Spleen (tissue), 11 donors: ENCODE results near the gene PGF. TPM values are rescaled to one million over a fixed set of nuclear protein-coding genes. Genes with fewer than 3 reads are reported as not detected.

Experiments
- DNase-seq: peaks from one replicate; pipeline ENCODE4 v3.0.0-alpha.2; 2020
- H3K27ac ChIP-seq, 8 donors: fragments of 200-600 bp; sonication (generic) in 7 of 8; 1 replicate in 4 of 8; 2 replicates in 4 of 8; pipeline versions ENCODE4 v1.5.0 to v1.8.0; 2016 to 2021; ENCODE audit warnings: inconsistent platforms in 4 of 8, mild to moderate bottlenecking in 4 of 8, moderate library complexity in 1 of 8
- H3K27me3 ChIP-seq, 7 donors: fragments of 200-600 bp; sonication (generic) in 6 of 7; replicated peaks in 1 of 7; 1 replicate in 4 of 7; 2 replicates in 3 of 7; pipeline versions ENCODE4 v1.5.0 to v1.8.0; 2016 to 2021; ENCODE audit warnings: inconsistent platforms in 3 of 7, mild to moderate bottlenecking in 1 of 7
- H3K36me3 ChIP-seq, 6 donors: fragments of 200-600 bp; sonication (generic) in 5 of 6; 1 replicate in 4 of 6; 2 replicates in 2 of 6; pipeline versions ENCODE4 v1.5.0 to v1.8.0; 2016 to 2021; ENCODE audit warnings: inconsistent platforms in 2 of 6
- H3K4me1 ChIP-seq, 6 donors: fragments of 200-600 bp; sonication (generic) in 5 of 6; 1 replicate in 3 of 6; 2 replicates in 3 of 6; pipeline versions ENCODE4 v1.5.0 to v1.8.0; 2016 to 2021; ENCODE audit warnings: inconsistent platforms in 3 of 6
- H3K4me3 ChIP-seq, 8 donors: fragments of 200-600 bp; sonication (generic) in 7 of 8; 1 replicate in 4 of 8; 2 replicates in 4 of 8; pipeline versions ENCODE4 v1.5.0 to v1.8.0; 2016 to 2021; ENCODE audit warnings: inconsistent platforms in 4 of 8, mild to moderate bottlenecking in 4 of 8, moderate library complexity in 2 of 8
- H3K9me3 ChIP-seq, 8 donors: fragments of 200-600 bp; sonication (generic) in 7 of 8; 1 replicate in 4 of 8; 2 replicates in 4 of 8; pipeline versions ENCODE4 v1.5.0 to v1.8.0; 2016 to 2021; ENCODE audit warnings: inconsistent platforms in 4 of 8
- POLR2A ChIP-seq, 3 donors: fragments of 450-650 bp; IDR thresholded peaks; one replicate each; pipeline ENCODE4 v1.5.1; 2017; ENCODE audit warnings: antibody characterized with exemption in 3 of 3, mild to moderate bottlenecking in 1 of 3
- POLR2AphosphoS5 ChIP-seq, 3 donors: sonication (generic); formaldehyde crosslinking; IDR thresholded peaks; one replicate each; pipeline ENCODE4 v1.5.1; 2017; ENCODE audit warnings: antibody characterized with exemption in 3 of 3
- WGBS, 5 donors: extraction: QIAGEN DNeasy Blood & Tissue Kit in 3 of 5; methylation state at CpG; one replicate each; pipeline versions ENCODE4 v1.1.5 to v1.1.7; 2013 to 2018; 5-methylcytosine and 5-hydroxymethylcytosine counted together
- intact Hi-C: fragments of 100-400 bp; cut with DNase I; formaldehyde crosslinking; loops from one replicate; pipeline ENCODE4 v1.15.0; 2023; ENCODE audit warnings: low total_unique reads
- polyA plus RNA-seq, 3 donors: library from polyadenylated mRNA; stranded (reverse); fragments of 200-250 nt; gene quantifications; one replicate each; pipeline ENCODE4 v1.2.1, GENCODE V29; 2013
- total RNA-seq, 7 donors: library from RNA; depleted of rRNA in 3 of 7; stranded (reverse); fragments of >200 nt in 3 of 7; fragmentation: NEBNext Ultra II Directional in 4 of 7; extraction: Animal tissue kit (Norgen Biotek cat#: 25700) in 4 of 7; gene quantifications; one replicate each; pipeline versions ENCODE4 v1.1.0 to v1.2.1, GENCODE V29; 2016 to 2021
- TF ChIP-seq, protein P1 (sequence below), 11 experiments: fragments of 200-600 bp in 7 of 11; fragments of 450-650 bp in 4 of 11; sonication (generic) in 4 of 11; IDR thresholded peaks in 8 of 11; conservative IDR thresholded peaks in 3 of 11; 1 replicate in 7 of 11; 2 replicates in 4 of 11; pipeline versions ENCODE4 v1.4.0 to v1.8.0; 2016 to 2021; ENCODE audit warnings: antibody characterized with exemption in 11 of 11, inconsistent platforms in 4 of 11, mild to moderate bottlenecking in 1 of 11
- donor health status: healthy with polysubstance abuse.
- donor health status: DM: no; HTN: no; CAD: no; lungs with moderate emphysema.
- donor health status: DM: no; HTN: no; CAD: no.
- donor health status: Bipolar disorder and iron deficiency.
- donor health status: healthy.
- donor health status: DM: no; HTN: no; CAD: no.
- donor health status: DM: yes; HTN: yes; CAD: no.

PGF gene
- total and polyA plus RNA-seq, 10 donors = 0.87 to 7.7 (median 2.7) TPM

DNA sequence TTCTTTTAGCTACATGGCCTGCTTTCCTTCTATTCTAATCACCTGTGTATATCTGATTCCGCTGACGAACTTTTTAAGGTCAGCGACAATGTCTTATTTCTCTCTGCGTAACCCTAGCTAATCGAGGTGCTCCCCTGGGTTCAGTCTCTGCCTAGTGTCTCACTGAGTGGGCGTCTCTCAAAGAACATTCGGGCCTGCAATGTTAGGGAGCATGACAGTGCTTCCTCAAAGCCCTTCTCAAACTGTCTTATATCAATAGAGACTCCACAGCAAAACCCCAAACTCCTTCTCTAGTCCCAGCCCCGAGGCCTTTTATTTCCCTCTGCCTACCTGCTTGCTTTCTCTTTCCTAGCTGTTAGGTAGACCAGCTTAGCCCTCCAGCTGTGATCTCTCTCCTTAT is 18.7 kb downstream of the PGF start:
- no peak overlapping the region for H3K27ac ChIP-seq
- intact Hi-C loops = no loop called here
- no peak overlapping the region for H3K4me3 ChIP-seq
- 86 to 89% (median 88%) methylated on average over 8 of the region's 8 CpGs for WGBS, 5 donors
- TF ChIP-seq, protein P1, sequence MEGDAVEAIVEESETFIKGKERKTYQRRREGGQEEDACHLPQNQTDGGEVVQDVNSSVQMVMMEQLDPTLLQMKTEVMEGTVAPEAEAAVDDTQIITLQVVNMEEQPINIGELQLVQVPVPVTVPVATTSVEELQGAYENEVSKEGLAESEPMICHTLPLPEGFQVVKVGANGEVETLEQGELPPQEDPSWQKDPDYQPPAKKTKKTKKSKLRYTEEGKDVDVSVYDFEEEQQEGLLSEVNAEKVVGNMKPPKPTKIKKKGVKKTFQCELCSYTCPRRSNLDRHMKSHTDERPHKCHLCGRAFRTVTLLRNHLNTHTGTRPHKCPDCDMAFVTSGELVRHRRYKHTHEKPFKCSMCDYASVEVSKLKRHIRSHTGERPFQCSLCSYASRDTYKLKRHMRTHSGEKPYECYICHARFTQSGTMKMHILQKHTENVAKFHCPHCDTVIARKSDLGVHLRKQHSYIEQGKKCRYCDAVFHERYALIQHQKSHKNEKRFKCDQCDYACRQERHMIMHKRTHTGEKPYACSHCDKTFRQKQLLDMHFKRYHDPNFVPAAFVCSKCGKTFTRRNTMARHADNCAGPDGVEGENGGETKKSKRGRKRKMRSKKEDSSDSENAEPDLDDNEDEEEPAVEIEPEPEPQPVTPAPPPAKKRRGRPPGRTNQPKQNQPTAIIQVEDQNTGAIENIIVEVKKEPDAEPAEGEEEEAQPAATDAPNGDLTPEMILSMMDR (IDR thresholded peaks at IDR 0.05 in 8 of 11, conservative IDR thresholded peaks at IDR 0.05 in 3 of 11) = no peak
- TF ChIP-seq POLR2AphosphoS5 (IDR thresholded peaks at IDR 0.05) = no peak
- no peak for TF ChIP-seq POLR2A (IDR thresholded peaks at IDR 0.05)
- no peak for DNase-seq
- H3K36me3 ChIP-seq = no peaks in the 10 kb centered on the region
- H3K9me3 ChIP-seq = no peaks in the 10 kb centered on the region
- no peaks in the 10 kb centered on the region for H3K27me3 ChIP-seq
- H3K4me1 ChIP-seq = peaks cover 20 to 65% (median 42%) of the 10 kb centered on the region in 6 donors

DNA sequence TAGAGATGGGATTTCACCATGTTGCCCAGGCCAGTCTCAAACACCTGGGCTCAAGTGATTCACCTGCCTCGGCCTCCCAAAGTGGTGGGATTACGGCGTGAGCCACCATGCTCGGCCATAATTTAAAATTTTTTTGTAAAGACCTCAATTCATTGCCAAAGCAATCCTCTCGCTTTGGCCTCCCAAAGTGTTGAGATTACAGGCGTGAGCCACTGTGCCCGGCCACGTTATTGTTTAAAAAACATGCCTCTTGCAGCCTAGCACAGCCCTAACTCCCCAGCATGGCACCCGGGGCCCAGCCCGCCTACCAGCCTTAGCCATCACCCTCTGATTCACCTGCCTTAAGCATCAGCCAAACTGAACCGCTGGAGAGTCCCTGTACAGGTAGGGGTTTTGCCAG is 19.2 kb downstream of the PGF start:
- Histone ChIP-seq H3K36me3 (no peaks in the 10 kb centered on the region), H3K4me1 (peaks cover 14 to 59% (median 36%) of the 10 kb centered on the region in 6 donors)
- 85 to 97% (median 91%) methylated on average over 11 of the region's 11 CpGs for WGBS, 5 donors

DNA sequence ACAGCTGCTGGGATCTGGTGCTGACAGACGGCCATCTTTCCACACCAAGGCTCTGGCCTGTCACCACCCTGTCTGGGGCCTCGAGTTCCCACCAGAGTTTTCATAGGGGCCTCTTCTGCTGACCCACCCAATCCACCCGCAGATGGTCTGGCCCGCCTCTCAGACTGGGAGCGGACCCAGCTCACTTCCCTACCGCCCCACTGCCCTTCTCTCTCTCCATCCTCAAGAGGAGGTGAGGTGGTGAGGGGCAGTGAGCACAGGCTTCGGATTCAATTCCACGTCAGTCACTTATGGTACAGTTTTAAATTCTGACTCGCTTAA is 20.1 kb downstream of the PGF start:
- peaks cover 7 to 51% (median 28%) of the 10 kb centered on the region in 6 donors for H3K4me1 ChIP-seq
- WGBS, 5 donors = 80 to 90% (median 82%) methylated on average over 9 of the region's 9 CpGs
- no peaks in the 10 kb centered on the region for H3K27me3 ChIP-seq
- intact Hi-C loops = no loop called here
- H3K36me3 ChIP-seq = no peaks in the 10 kb centered on the region
- no peak for TF ChIP-seq POLR2AphosphoS5 (IDR thresholded peaks at IDR 0.05)
- TF ChIP-seq, protein P1 (IDR thresholded peaks at IDR 0.05 in 8 of 11, conservative IDR thresholded peaks at IDR 0.05 in 3 of 11) = no peak
- no peak for TF ChIP-seq POLR2A (IDR thresholded peaks at IDR 0.05)
- H3K27ac ChIP-seq = no peak overlapping the region
- no peak overlapping the region for H3K4me3 ChIP-seq
- no peaks in the 10 kb centered on the region for H3K9me3 ChIP-seq
- DNase-seq = peak; percentile 42

More for the DNA sequence above, 19.2 kb downstream of the PGF start:
- DNase-seq = no peak
- H3K9me3 ChIP-seq = no peaks in the 10 kb centered on the region
- TF ChIP-seq, protein P1 (IDR thresholded peaks at IDR 0.05 in 8 of 11, conservative IDR thresholded peaks at IDR 0.05 in 3 of 11) = no peak
- TF ChIP-seq POLR2A (IDR thresholded peaks at IDR 0.05) (no peak), POLR2AphosphoS5 (IDR thresholded peaks at IDR 0.05) (no peak)
- no peak overlapping the region for H3K4me3 ChIP-seq
- H3K27me3 ChIP-seq = no peaks in the 10 kb centered on the region
- intact Hi-C loops = no loop called here
- no peak overlapping the region for H3K27ac ChIP-seq

DNA sequence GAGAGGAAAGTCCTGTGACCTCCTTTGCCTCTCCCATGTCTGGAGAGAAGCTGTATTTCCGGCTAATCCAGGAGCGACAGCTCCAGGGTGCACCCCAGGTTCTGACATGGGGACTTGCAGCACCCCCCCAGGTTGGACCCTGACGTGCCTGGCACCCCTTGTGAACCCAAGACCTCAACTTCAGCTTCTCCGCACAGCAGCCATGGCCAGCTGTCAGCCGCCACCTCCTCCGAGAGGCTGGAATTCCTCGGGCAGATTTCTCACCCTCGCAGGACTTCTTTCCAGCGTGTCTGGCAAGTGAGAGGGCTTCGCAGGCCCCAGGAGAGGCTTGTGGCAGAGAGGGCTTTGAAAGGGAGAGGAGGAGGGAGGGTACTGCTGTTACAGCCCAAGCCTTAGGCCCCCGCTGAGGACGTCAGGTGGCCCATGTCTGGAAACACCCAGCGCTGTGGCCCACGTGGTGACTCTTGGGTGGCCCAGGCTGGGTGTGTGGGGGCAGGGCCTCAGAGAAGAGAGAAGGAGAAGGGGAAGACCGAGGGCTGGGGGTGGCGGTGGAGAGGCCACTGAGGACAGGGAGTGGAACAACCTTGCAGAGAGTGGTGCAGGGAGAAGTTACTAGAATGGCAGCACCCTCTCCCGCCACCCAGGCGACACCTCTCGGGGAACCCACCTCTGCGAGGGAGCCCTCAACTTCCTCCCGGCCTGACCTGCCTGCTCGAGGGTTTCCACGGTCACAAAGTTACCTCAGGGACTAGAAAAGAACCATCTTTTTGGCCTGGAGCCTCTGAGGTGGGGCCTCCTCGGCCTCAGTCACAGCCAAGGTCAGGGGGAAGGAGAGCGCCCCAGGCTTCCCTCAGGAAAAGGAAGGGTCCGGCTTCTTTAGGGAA is 20.7 kb downstream of the PGF start:
- intact Hi-C loops = no loop called here
- Histone ChIP-seq H3K4me1 (peaks cover 4 to 45% (median 22%) of the 10 kb centered on the region in 6 donors), H3K4me3 (no peak overlapping the region), H3K27me3 (no peaks in the 10 kb centered on the region), H3K9me3 (no peaks in the 10 kb centered on the region), H3K36me3 (no peaks in the 10 kb centered on the region), H3K27ac (no peak overlapping the region)
- peak; percentile 76 for DNase-seq
- no peak for TF ChIP-seq POLR2AphosphoS5 (IDR thresholded peaks at IDR 0.05)
- TF ChIP-seq, protein P1 (IDR thresholded peaks at IDR 0.05 in 8 of 11, conservative IDR thresholded peaks at IDR 0.05 in 3 of 11) = no peak
- no peak for TF ChIP-seq POLR2A (IDR thresholded peaks at IDR 0.05)
- 51 to 69% (median 61%) methylated on average over 18 to 26 of the region's 26 CpGs for WGBS, 5 donors
